GM23338 (cell line): ENCODE data around the gene PCSK6.

Experiments used
- CTCF ChIP-seq, 2 experiments: fragments of 200-600 bp in 1 of 2; sonication (generic) in 1 of 2; conservative IDR thresholded peaks; 2 replicates each; pipeline versions ENCODE4 v1.5.1 to v1.6.1; 2016 to 2017; ENCODE audit warnings: antibody characterized with exemption in 2 of 2, low read depth in 2 of 2, mild to moderate bottlenecking in 2 of 2, moderate library complexity in 1 of 2
- EZH2 ChIP-seq: fragments of 200-600 bp; sonication (generic); IDR thresholded peaks from one replicate; pipeline ENCODE4 v1.8.0; 2017; ENCODE audit warnings: antibody characterized with exemption, mild to moderate bottlenecking, low read depth; ENCODE audit not compliant: unreplicated experiment
- EZH2phosphoT487 ChIP-seq: fragments of 200-600 bp; sonication (generic); IDR thresholded peaks from one replicate; pipeline ENCODE4 v1.8.1; 2018; ENCODE audit warnings: antibody characterized with exemption; ENCODE audit not compliant: unreplicated experiment
- JUNB ChIP-seq: IDR thresholded peaks from one replicate; pipeline ENCODE4 v1.6.1; 2016; ENCODE audit warnings: antibody characterized with exemption; ENCODE audit not compliant: unreplicated experiment
- NANOG ChIP-seq: IDR thresholded peaks from 2 replicates; pipeline ENCODE4 v1.6.1; 2016; ENCODE audit warnings: antibody characterized with exemption, borderline replicate concordance
- POLR2AphosphoS5 ChIP-seq: IDR thresholded peaks from 2 replicates; pipeline ENCODE4 v1.6.1; 2016; ENCODE audit warnings: antibody characterized with exemption, low read depth
- ZNF331 ChIP-seq: fragments of 250-450 bp; sonication (Bioruptor Pico); IDR thresholded peaks from 2 replicates; pipeline ENCODE4 v1.5.0; 2020; ENCODE audit warnings: low read depth, mild to moderate bottlenecking, moderate library complexity
- TF ChIP-seq, protein P1 (sequence below): IDR thresholded peaks from 2 replicates; pipeline ENCODE4 v1.6.1; 2016; ENCODE audit warnings: antibody characterized with exemption

- TF ChIP-seq CTCF (conservative IDR thresholded peaks at IDR 0.05; ENCODE audit: low read depth in 2 of 2) = no peak
- TF ChIP-seq, protein P1, sequence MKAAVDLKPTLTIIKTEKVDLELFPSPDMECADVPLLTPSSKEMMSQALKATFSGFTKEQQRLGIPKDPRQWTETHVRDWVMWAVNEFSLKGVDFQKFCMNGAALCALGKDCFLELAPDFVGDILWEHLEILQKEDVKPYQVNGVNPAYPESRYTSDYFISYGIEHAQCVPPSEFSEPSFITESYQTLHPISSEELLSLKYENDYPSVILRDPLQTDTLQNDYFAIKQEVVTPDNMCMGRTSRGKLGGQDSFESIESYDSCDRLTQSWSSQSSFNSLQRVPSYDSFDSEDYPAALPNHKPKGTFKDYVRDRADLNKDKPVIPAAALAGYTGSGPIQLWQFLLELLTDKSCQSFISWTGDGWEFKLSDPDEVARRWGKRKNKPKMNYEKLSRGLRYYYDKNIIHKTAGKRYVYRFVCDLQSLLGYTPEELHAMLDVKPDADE = no peak
- TF ChIP-seq EZH2 = no peak
- TF ChIP-seq EZH2phosphoT487 = no peak
- no peak for TF ChIP-seq POLR2AphosphoS5
- no peak for TF ChIP-seq JUNB
- no peak for TF ChIP-seq ZNF331 (CRISPR knock-in tag)
- TF ChIP-seq NANOG = no peak
Measured at GRCh38 chr15:101500865-101501551, 11.5 kb upstream of the PCSK6 start.
